Loucy (cell line): ENCODE results near the gene ATG2A.

Source experiments
- CTCF ChIP-seq: fragments of 200-600 bp; sonication (generic); conservative IDR thresholded peaks from 2 replicates; pipeline ENCODE4 v1.5.1; 2014; ENCODE audit warnings: mild to moderate bottlenecking, antibody characterized with exemption, low read length
- EZH2phosphoT487 ChIP-seq: fragments of 200-600 bp; IDR thresholded peaks from 2 replicates; pipeline ENCODE4 v1.6.1; 2018; ENCODE audit warnings: antibody characterized with exemption, mild to moderate bottlenecking, moderate library complexity, borderline replicate concordance

- no peak for TF ChIP-seq CTCF
- TF ChIP-seq EZH2phosphoT487: no peak
Measured at GRCh38 chr11:64933213-64933934, 16.4 kb upstream of the ATG2A start.
